Inferior parietal cortex (tissue), 1 donor: ENCODE measurements around the gene AKT3.
"Not testable (repeated sequence)": the region's sequence is repeated elsewhere in the genome, so short reads cannot be mapped to it uniquely, and the experiment has no call there.

Experiments
- DNase-seq: peaks from one replicate; pipeline ENCODE4 v3.0.0-alpha.2; 2016; ENCODE audit errors: extremely low spot score

AKT3 gene

GRCh38 chr1:243850202-243850451 is at the start of gene AKT3:
Gene AKT3, minus strand, starts transcription at chr1:243850243. Its CDS starts 7,073 bp downstream, at chr1:243843170.
- DNase-seq: no peak

GRCh38 chr1:243898278-243898677 is 48.2 kb upstream of the AKT3 start:
- no peak for DNase-seq

GRCh38 chr1:243896313-243896712 is 46.3 kb upstream of the AKT3 start:
- DNase-seq: no peak

GRCh38 chr1:243892456-243892855 is 42.4 kb upstream of the AKT3 start:
- no peak for DNase-seq

- no peak for DNase-seq
Observed at GRCh38 chr1:243890576-243890975, 40.5 kb upstream of the AKT3 start.

- no peak for DNase-seq
Observed at GRCh38 chr1:243885806-243886205, 35.8 kb upstream of the AKT3 start.

- DNase-seq: no peak
Observed at GRCh38 chr1:243884603-243885002, 34.6 kb upstream of the AKT3 start.

- no peak for DNase-seq
Observed at GRCh38 chr1:243883551-243883950, 33.5 kb upstream of the AKT3 start.

- no peak for DNase-seq
Observed at GRCh38 chr1:243882276-243882675, 32.2 kb upstream of the AKT3 start.

- not testable (repeated sequence) for DNase-seq
Observed at GRCh38 chr1:243877058-243877457, 27.0 kb upstream of the AKT3 start.

GRCh38 chr1:243855616-243856318 is 5.7 kb upstream of the AKT3 start:
- DNase-seq: no peak

GRCh38 chr1:243851765-243852164 is 1.7 kb upstream of the AKT3 start:
- no peak for DNase-seq

GRCh38 chr1:243851257-243851756 is 1.3 kb upstream of the AKT3 start:
- no peak for DNase-seq

- no peak for DNase-seq
Observed at GRCh38 chr1:243850452-243851256, 611 bp upstream of the AKT3 start.

GRCh38 chr1:243849421-243850201 is 432 bp downstream of the AKT3 start:
- no peak for DNase-seq

- peak; percentile 67 for DNase-seq
Observed at GRCh38 chr1:243848858-243849420, 1.1 kb downstream of the AKT3 start.

GRCh38 chr1:243848165-243848857 is 1.7 kb downstream of the AKT3 start:
- no peak for DNase-seq

GRCh38 chr1:243846761-243847160 is 3.3 kb downstream of the AKT3 start:
- DNase-seq: no peak

- DNase-seq: no peak
Observed at GRCh38 chr1:243845888-243846287, 4.2 kb downstream of the AKT3 start.

- DNase-seq: no peak
Observed at GRCh38 chr1:243844186-243844585, 5.9 kb downstream of the AKT3 start.

GRCh38 chr1:243842978-243843511 is 7.0 kb downstream of the AKT3 start:
- no peak for DNase-seq
